ENCODE measurements around the gene JAK2.
"Not testable (repeated sequence)": the region's sequence is repeated elsewhere in the genome, so short reads cannot be mapped to it uniquely, and the experiment has no call there.

JAK2 gene

DNA sequence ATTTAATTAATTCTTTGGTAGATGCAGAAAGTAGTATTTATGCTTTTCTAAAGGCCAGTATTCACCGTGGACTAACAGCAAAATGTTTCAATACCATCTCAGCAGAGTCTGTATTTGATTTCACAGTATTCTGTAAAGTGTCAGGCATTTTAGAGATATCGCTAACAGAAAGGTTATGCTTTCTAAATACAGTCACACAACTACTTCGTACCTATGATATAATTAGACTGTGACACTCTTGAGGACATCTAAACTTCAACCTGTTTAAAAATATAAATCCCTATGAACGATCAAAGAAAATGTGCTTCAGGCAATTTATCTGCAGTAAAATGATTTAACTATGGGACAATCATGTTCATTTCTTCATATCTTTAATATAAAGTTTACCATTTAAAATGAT, 41.7 kb upstream of the JAK2 start:
- TF ChIP-seq, protein P1, sequence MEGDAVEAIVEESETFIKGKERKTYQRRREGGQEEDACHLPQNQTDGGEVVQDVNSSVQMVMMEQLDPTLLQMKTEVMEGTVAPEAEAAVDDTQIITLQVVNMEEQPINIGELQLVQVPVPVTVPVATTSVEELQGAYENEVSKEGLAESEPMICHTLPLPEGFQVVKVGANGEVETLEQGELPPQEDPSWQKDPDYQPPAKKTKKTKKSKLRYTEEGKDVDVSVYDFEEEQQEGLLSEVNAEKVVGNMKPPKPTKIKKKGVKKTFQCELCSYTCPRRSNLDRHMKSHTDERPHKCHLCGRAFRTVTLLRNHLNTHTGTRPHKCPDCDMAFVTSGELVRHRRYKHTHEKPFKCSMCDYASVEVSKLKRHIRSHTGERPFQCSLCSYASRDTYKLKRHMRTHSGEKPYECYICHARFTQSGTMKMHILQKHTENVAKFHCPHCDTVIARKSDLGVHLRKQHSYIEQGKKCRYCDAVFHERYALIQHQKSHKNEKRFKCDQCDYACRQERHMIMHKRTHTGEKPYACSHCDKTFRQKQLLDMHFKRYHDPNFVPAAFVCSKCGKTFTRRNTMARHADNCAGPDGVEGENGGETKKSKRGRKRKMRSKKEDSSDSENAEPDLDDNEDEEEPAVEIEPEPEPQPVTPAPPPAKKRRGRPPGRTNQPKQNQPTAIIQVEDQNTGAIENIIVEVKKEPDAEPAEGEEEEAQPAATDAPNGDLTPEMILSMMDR (conservative IDR thresholded peaks at IDR 0.05; ENCODE audit: low read depth, low read length), result no peak
- no peak for DNase-seq (ENCODE audit: low read depth)
- H3K4me3 ChIP-seq (ENCODE audit: low read length), result no peak overlapping the region

DNA sequence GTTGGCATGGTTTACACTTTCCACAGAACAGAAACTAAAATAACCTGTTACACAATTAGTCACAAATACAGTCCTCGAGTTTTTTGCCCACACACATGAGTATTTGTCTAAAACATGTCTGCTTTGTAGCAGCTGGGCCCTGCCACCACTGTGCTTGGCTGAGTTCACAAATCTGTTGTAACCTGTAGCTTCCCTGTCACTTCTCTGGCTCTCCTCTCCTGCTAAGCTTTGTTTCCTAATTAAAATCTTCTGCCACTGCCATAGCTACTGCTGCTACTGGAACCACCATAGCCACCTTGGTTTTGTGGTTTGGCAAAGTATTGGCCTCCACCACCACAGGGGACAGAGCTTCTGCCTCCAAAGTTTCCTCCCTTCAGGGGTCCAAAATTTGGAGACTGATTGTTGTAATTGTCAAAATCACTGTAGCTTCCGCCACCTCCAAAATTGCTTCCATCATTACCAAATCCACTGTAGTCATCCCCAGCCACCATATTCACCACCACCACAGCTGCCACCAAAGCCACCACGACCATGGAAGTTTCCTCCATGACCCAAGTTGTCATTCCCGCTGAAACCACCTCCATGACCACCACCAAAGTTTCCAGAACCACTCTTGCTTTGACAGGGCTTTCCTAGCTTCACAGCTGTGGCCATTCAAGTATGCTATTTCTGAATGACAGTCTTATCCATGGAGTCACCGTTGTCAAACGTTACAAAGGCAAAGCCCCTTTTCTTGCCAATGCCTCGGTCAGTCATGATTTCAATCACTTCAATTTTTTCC, 40.5 kb upstream of the JAK2 start:
- not testable (repeated sequence) for H3K4me3 ChIP-seq (ENCODE audit: low read length); DNase-seq (ENCODE audit: low read depth)

DNA sequence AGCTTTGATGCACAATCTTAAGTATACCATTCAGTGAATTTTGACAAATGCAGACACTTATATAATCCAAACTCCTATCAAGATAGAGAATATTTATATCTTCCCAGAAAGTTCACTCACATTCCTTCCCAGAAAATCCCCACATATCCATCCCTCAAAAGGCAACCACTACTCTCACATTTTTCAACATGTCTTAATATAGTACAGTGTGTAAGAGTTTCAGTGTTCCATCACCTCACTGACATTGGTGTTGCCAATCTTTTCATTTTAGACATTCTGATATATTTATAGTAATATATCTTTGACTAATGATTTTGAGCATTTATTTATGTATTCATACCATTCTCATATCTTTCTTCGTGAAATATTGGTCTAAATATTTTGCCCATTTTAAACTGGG, 38.1 kb upstream of the JAK2 start:
- TF ChIP-seq, protein P1 (conservative IDR thresholded peaks at IDR 0.05; ENCODE audit: low read depth, low read length), result no peak
- DNase-seq (ENCODE audit: low read depth), result no peak
- no peak overlapping the region for H3K4me3 ChIP-seq (ENCODE audit: low read length)

DNA sequence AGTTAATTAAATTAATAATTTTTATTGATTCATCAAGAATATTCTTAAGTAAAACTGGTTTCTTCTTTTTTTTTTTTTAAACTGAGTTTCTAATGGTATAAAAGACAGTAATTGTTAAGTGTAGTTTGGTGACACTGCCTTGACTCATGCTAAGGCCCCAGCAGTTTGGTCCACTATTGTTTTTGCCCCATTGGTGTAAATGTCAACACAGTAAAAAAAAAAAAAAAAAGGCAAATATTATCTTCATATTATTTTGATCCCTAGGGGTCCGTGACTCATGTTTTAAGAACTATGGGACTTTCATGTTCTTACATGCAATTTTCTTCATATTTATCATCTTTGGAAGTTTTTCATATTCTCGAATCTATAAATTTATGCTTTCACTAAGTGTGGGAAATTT, 29.2 kb upstream of the JAK2 start:
- TF ChIP-seq, protein P1 (conservative IDR thresholded peaks at IDR 0.05; ENCODE audit: low read depth, low read length), result no peak
- no peak for DNase-seq (ENCODE audit: low read depth)
- no peak overlapping the region for H3K4me3 ChIP-seq (ENCODE audit: low read length)

DNA sequence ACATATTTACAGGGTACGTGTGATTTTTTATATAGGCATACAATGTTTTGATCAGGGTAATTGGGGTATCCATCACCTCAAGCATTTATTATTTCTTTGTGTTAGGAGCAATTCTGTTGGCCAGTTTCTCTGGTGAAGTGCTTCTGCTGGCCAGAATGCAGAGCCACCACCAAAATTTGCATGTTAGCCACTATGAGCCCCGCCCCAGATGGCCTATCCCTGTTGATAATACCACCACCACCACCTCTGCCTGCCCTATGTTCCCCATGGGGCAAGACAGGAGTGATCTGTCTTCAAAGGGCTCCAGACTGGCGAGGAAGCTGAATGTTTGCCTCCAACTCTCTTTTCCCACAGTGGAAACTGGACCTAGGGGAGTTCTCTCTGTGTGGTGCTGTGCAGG, 26.0 kb upstream of the JAK2 start:
- no peak for DNase-seq (ENCODE audit: low read depth)
- TF ChIP-seq, protein P1 (conservative IDR thresholded peaks at IDR 0.05; ENCODE audit: low read depth, low read length), result no peak
- H3K4me3 ChIP-seq (ENCODE audit: low read length), result no peak overlapping the region

DNA sequence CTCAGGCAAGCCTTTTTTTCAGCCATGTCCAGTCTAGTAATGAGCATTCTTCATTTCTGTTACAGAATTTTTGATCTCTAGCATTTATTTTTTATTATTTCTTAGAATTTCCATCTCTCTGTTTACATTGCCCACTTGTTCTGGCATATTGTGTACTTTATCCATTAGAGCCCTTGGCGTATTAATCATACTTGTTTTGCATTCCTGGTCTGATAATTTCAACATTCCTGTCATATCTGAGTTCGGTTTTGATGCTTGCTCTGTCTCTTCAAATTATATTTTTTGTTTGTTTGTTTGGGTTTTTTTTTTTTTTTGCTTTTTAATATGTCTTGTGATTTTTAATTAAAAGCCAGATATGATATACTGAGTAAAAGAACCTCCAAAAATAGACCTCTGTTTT, 23.0 kb upstream of the JAK2 start:
- DNase-seq (ENCODE audit: low read depth), result no peak
- TF ChIP-seq, protein P1 (conservative IDR thresholded peaks at IDR 0.05; ENCODE audit: low read depth, low read length), result no peak
- no peak overlapping the region for H3K4me3 ChIP-seq (ENCODE audit: low read length)

DNA sequence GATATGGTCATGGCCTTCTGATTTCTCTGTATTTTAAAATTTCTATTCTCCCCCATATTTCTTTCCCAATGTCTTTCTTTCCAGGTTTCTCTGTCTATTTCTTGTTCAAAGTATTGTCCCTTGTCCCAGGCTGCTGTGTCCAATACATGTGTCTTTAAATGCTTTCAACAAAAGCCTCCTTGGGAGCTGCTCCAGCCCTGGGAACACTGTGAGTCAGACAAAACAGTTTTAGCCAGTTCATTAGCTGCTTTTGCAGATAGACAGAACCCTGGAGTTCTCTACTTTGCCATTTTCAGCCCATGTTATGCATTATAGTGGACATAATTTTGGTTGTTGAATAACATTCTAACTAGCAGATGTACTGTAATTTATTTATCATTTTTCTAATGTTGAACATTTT, 20.5 kb upstream of the JAK2 start:
- H3K4me3 ChIP-seq (ENCODE audit: low read length), result no peak overlapping the region
- DNase-seq (ENCODE audit: low read depth), result no peak
- TF ChIP-seq, protein P1 (conservative IDR thresholded peaks at IDR 0.05; ENCODE audit: low read depth, low read length), result no peak

Measured in retinal pigment epithelial cell (primary cell).